GM12892 (cell line): ENCODE results near the gene MAPRE3.
"Not testable (repeated sequence)": the region's sequence is repeated elsewhere in the genome, so short reads cannot be mapped to it uniquely, and the experiment has no call there.

Experiments used
- DNase-seq: peaks from one replicate; pipeline ENCODE4 v3.0.0; 2011; ENCODE audit not compliant: insufficient read length
- FAIRE-seq: peaks from 2 replicates; lab custom pipeline; 2011; peaks lifted over from hg19 to GRCh38; lab: Jason Lieb, UNC
- POLR2A ChIP-seq: IDR thresholded peaks from 2 replicates; pipeline ENCODE4 v1.6.1; 2011; ENCODE audit warnings: low read depth, low read length, control low read depth
- POLR2AphosphoS5 ChIP-seq: IDR thresholded peaks from 2 replicates; pipeline ENCODE4 v1.6.1; 2011; ENCODE audit warnings: low read depth, low read length, control low read depth
- TAF1 ChIP-seq: IDR thresholded peaks from 2 replicates; pipeline ENCODE4 v1.6.1; 2011; ENCODE audit warnings: low read depth, mild to moderate bottlenecking, control low read depth, low read length, borderline replicate concordance

MAPRE3 gene

GRCh38 chr2:27071277-27071989, 101.0 kb downstream of the MAPRE3 start, which contains the start of gene OST4:
TSS of gene OST4 (minus strand) at chr2:27071654.
- DNase-seq: peak; percentile 98
- peak; percentile 87 for TF ChIP-seq POLR2AphosphoS5
- peak; percentile 94 for TF ChIP-seq POLR2A
- 0 out of 2 replicates have a peak, but pooled peaks have one; percentile 34 for TF ChIP-seq TAF1
- FAIRE-seq: peak; percentile 96

GRCh38 chr2:27071990-27072830, 101.8 kb downstream of the MAPRE3 start:
- FAIRE-seq: peak; percentile 17
- no peak for DNase-seq
- no peak for TF ChIP-seq TAF1
- TF ChIP-seq POLR2AphosphoS5: no peak
- TF ChIP-seq POLR2A: no peak

- TF ChIP-seq TAF1 (no peak), POLR2A (no peak), POLR2AphosphoS5 (no peak)
- FAIRE-seq (no peak), DNase-seq (no peak)
Observed at GRCh38 chr2:27072920-27073319, 102.5 kb downstream of the MAPRE3 start.

GRCh38 chr2:27073782-27074181, 103.3 kb downstream of the MAPRE3 start:
- FAIRE-seq (no peak), DNase-seq (no peak)
- TF ChIP-seq TAF1 (no peak), POLR2A (no peak), POLR2AphosphoS5 (no peak)

- peak; percentile 56 for FAIRE-seq
- DNase-seq: peak; percentile 41
- TF ChIP-seq TAF1 (no peak), POLR2A (no peak), POLR2AphosphoS5 (no peak)
Observed at GRCh38 chr2:27074738-27075565, 104.5 kb downstream of the MAPRE3 start.

- DNase-seq, FAIRE-seq: not testable (repeated sequence)
Observed at GRCh38 chr2:27075566-27075871, 105.1 kb downstream of the MAPRE3 start.

- TF ChIP-seq POLR2A (no peak), TAF1 (no peak), POLR2AphosphoS5 (no peak)
- FAIRE-seq (no peak), DNase-seq (no peak)
Observed at GRCh38 chr2:27076323-27076722, 105.9 kb downstream of the MAPRE3 start.
